ENCODE measurements around the gene ANKRD6. TPM values are rescaled to one million over a fixed set of nuclear protein-coding genes. Genes with fewer than 3 reads are reported as not detected.
A peak's percentile ranks its signal among the peaks of the same experiment; 100 is the strongest.
"Not testable (repeated sequence)": the region's sequence is repeated elsewhere in the genome, so short reads cannot be mapped to it uniquely, and the experiment has no call there.

Gene ANKRD6
- total RNA-seq, 1 experiment from 2014 or later = 14.7 TPM

GRCh38 chr6:89637960-89638319 lies 205.0 kb downstream of the ANKRD6 start:
- Mint-ChIP-seq H3K27ac (ENCODE audit: unreplicated experiment) (peak overlapping the region; percentile 90), H3K4me1 (ENCODE audit: low read depth, unreplicated experiment) (peaks cover 16% of the 10 kb centered on the region), H3K27me3 (ENCODE audit: unreplicated experiment) (no peaks in the 10 kb centered on the region), H3K9me3 (ENCODE audit: low read depth, unreplicated experiment) (no peaks in the 10 kb centered on the region), H3K36me3 (ENCODE audit: insufficient read depth, unreplicated experiment) (peaks cover 53% of the 10 kb centered on the region), H3K4me3 (ENCODE audit: low read depth, unreplicated experiment) (peak overlapping the region; percentile 84)
- CTCF ChIA-PET = interaction anchor here (1.2 kb wide), 1 partner anchor 37 kb away, joined by 3 read pairs; no protein-coding TSS in a partner anchor
- intact Hi-C loops (cut with micrococcal nuclease; ENCODE audit: unreplicated experiment) = no loop called here
- BruUV-seq (replicated peaks) = no TSS peak
- no peak for DNase-seq
- no peak for TF ChIP-seq CTCF (IDR thresholded peaks at IDR 0.05; ENCODE audit: unreplicated experiment)

- Mint-ChIP-seq H3K4me1 (ENCODE audit: low read depth, unreplicated experiment) (peaks cover 16% of the 10 kb centered on the region), H3K4me3 (ENCODE audit: low read depth, unreplicated experiment) (peak within 1 kb of the TSS; percentile 84), H3K9me3 (ENCODE audit: low read depth, unreplicated experiment) (no peaks in the 10 kb centered on the region), H3K27ac (ENCODE audit: unreplicated experiment) (peak within 1 kb of the TSS; percentile 90), H3K36me3 (ENCODE audit: insufficient read depth, unreplicated experiment) (peaks cover 53% of the 10 kb centered on the region), H3K27me3 (ENCODE audit: unreplicated experiment) (no peaks in the 10 kb centered on the region)
- intact Hi-C loops (cut with micrococcal nuclease; ENCODE audit: unreplicated experiment) = no loop called here
- no peak for TF ChIP-seq CTCF (IDR thresholded peaks at IDR 0.05; ENCODE audit: unreplicated experiment)
- DNase-seq = peak; percentile 95
- TSS peak; percentile 55 for BruUV-seq (replicated peaks)
- CTCF ChIA-PET = interaction anchor here (1.2 kb wide), 1 partner anchor 37 kb away, joined by 3 read pairs; no protein-coding TSS in a partner anchor
Measured at GRCh38 chr6:89638320-89639195, 205.6 kb downstream of the ANKRD6 start, which contains the start of gene LYRM2. Gene LYRM2 (minus strand): TSS chr6:89638747. CDS start chr6:89638716, 31 bp downstream.

GRCh38 chr6:89640804-89641203 lies 207.9 kb downstream of the ANKRD6 start:
- DNase-seq = no peak
- no TSS peak for BruUV-seq (replicated peaks)
- CTCF ChIA-PET = interaction anchor here (0.6 kb wide), 2 partner anchors 154 to 583 kb away, joined by 3 to 5 read pairs; no protein-coding TSS in a partner anchor
- H3K27ac Mint-ChIP-seq (ENCODE audit: unreplicated experiment) = peak overlapping the region; percentile 34
- TF ChIP-seq CTCF (IDR thresholded peaks at IDR 0.05; ENCODE audit: unreplicated experiment) = no peak
- no peaks in the 10 kb centered on the region for H3K9me3 Mint-ChIP-seq (ENCODE audit: low read depth, unreplicated experiment)
- no peaks in the 10 kb centered on the region for H3K27me3 Mint-ChIP-seq (ENCODE audit: unreplicated experiment)
- H3K36me3 Mint-ChIP-seq (ENCODE audit: insufficient read depth, unreplicated experiment) = peaks cover 56% of the 10 kb centered on the region
- intact Hi-C loops (cut with micrococcal nuclease; ENCODE audit: unreplicated experiment) = no loop called here
- peaks cover 16% of the 10 kb centered on the region for H3K4me1 Mint-ChIP-seq (ENCODE audit: low read depth, unreplicated experiment)
- no peak overlapping the region for H3K4me3 Mint-ChIP-seq (ENCODE audit: low read depth, unreplicated experiment)

- H3K4me3 Mint-ChIP-seq (ENCODE audit: low read depth, unreplicated experiment); H3K27ac Mint-ChIP-seq (ENCODE audit: unreplicated experiment); CTCF ChIA-PET; H3K9me3 Mint-ChIP-seq (ENCODE audit: low read depth, unreplicated experiment); BruUV-seq (replicated peaks); H3K27me3 Mint-ChIP-seq (ENCODE audit: unreplicated experiment); DNase-seq; intact Hi-C loops (cut with micrococcal nuclease; ENCODE audit: unreplicated experiment): not testable (repeated sequence)
- peaks cover 56% of the 10 kb centered on the region for H3K36me3 Mint-ChIP-seq (ENCODE audit: insufficient read depth, unreplicated experiment)
- peaks cover 16% of the 10 kb centered on the region for H3K4me1 Mint-ChIP-seq (ENCODE audit: low read depth, unreplicated experiment)
Measured at GRCh38 chr6:89641581-89641980, 208.6 kb downstream of the ANKRD6 start.

- H3K4me1 Mint-ChIP-seq (ENCODE audit: low read depth, unreplicated experiment) = peaks cover 16% of the 10 kb centered on the region
- no peak for DNase-seq
- H3K27me3 Mint-ChIP-seq (ENCODE audit: unreplicated experiment) = no peaks in the 10 kb centered on the region
- H3K9me3 Mint-ChIP-seq (ENCODE audit: low read depth, unreplicated experiment) = no peaks in the 10 kb centered on the region
- no peak for TF ChIP-seq CTCF (IDR thresholded peaks at IDR 0.05; ENCODE audit: unreplicated experiment)
- no peak overlapping the region for H3K4me3 Mint-ChIP-seq (ENCODE audit: low read depth, unreplicated experiment)
- intact Hi-C loops (cut with micrococcal nuclease; ENCODE audit: unreplicated experiment) = no loop called here
- CTCF ChIA-PET = no interaction called here
- H3K36me3 Mint-ChIP-seq (ENCODE audit: insufficient read depth, unreplicated experiment) = peaks cover 50% of the 10 kb centered on the region
- no TSS peak for BruUV-seq (replicated peaks)
- no peak overlapping the region for H3K27ac Mint-ChIP-seq (ENCODE audit: unreplicated experiment)
Measured at GRCh38 chr6:89642956-89643355, 210.0 kb downstream of the ANKRD6 start.
